Measurements from ENCODE around the gene THSD4. TPM values are rescaled to one million over a fixed set of nuclear protein-coding genes. Genes with fewer than 3 reads are reported as not detected.

Gene THSD4
- total RNA-seq, 1 experiment from 2014 or later: 36.3 TPM

GRCh38 chr15:71220828-71221227 is 105.6 kb downstream of the THSD4 start:
- Mint-ChIP-seq H3K9me3 (ENCODE audit: unreplicated experiment) (no peaks in the 10 kb centered on the region), H3K4me1 (ENCODE audit: insufficient read depth, unreplicated experiment) (peaks cover 15% of the 10 kb centered on the region), H3K27me3 (ENCODE audit: insufficient read depth, unreplicated experiment) (no peaks in the 10 kb centered on the region), H3K27ac (ENCODE audit: low read depth, unreplicated experiment) (no peak overlapping the region), H3K4me3 (ENCODE audit: unreplicated experiment) (no peak overlapping the region), H3K36me3 (ENCODE audit: insufficient read depth, unreplicated experiment) (no peaks in the 10 kb centered on the region)
- CTCF ChIA-PET: no interaction called here
- POLR2A ChIA-PET: no interaction called here
- no peak for DNase-seq (ENCODE audit: unreplicated experiment)
- no TSS peak for BruUV-seq (replicated peaks)
- no peak for TF ChIP-seq CTCF (IDR thresholded peaks at IDR 0.05; ENCODE audit: unreplicated experiment)
- intact Hi-C loops (cut with micrococcal nuclease): no loop called here

- no peaks in the 10 kb centered on the region for H3K36me3 Mint-ChIP-seq (ENCODE audit: insufficient read depth, unreplicated experiment)
- no peaks in the 10 kb centered on the region for H3K27me3 Mint-ChIP-seq (ENCODE audit: insufficient read depth, unreplicated experiment)
- intact Hi-C loops (cut with micrococcal nuclease): no loop called here
These were observed 106.1 kb downstream of the THSD4 start for GRCh38 chr15:71221417-71221816.

GRCh38 chr15:71223516-71223915 is 108.2 kb downstream of the THSD4 start:
- BruUV-seq (replicated peaks): no TSS peak
- ChIA-PET POLR2A (no interaction called here), CTCF (no interaction called here)
- H3K4me1 Mint-ChIP-seq (ENCODE audit: insufficient read depth, unreplicated experiment): peaks cover 15% of the 10 kb centered on the region
- H3K36me3 Mint-ChIP-seq (ENCODE audit: insufficient read depth, unreplicated experiment): no peaks in the 10 kb centered on the region
- intact Hi-C loops (cut with micrococcal nuclease): no loop called here
- TF ChIP-seq CTCF (IDR thresholded peaks at IDR 0.05; ENCODE audit: unreplicated experiment): no peak
- H3K9me3 Mint-ChIP-seq (ENCODE audit: unreplicated experiment): no peaks in the 10 kb centered on the region
- H3K27ac Mint-ChIP-seq (ENCODE audit: low read depth, unreplicated experiment): no peak overlapping the region
- H3K4me3 Mint-ChIP-seq (ENCODE audit: unreplicated experiment): no peak overlapping the region
- H3K27me3 Mint-ChIP-seq (ENCODE audit: insufficient read depth, unreplicated experiment): no peaks in the 10 kb centered on the region
- DNase-seq (ENCODE audit: unreplicated experiment): no peak

More at GRCh38 chr15:71221417-71221816, 106.1 kb downstream of the THSD4 start:
- POLR2A ChIA-PET: no interaction called here
- peaks cover 15% of the 10 kb centered on the region for H3K4me1 Mint-ChIP-seq (ENCODE audit: insufficient read depth, unreplicated experiment)
- no peak overlapping the region for H3K27ac Mint-ChIP-seq (ENCODE audit: low read depth, unreplicated experiment)
- H3K9me3 Mint-ChIP-seq (ENCODE audit: unreplicated experiment): no peaks in the 10 kb centered on the region
- BruUV-seq (replicated peaks): no TSS peak
- DNase-seq (ENCODE audit: unreplicated experiment): no peak
- CTCF ChIA-PET: interaction anchor here (0.7 kb wide), 1 partner anchor 12 kb away, joined by 3 read pairs; no protein-coding TSS in a partner anchor
- H3K4me3 Mint-ChIP-seq (ENCODE audit: unreplicated experiment): no peak overlapping the region
- TF ChIP-seq CTCF (IDR thresholded peaks at IDR 0.05; ENCODE audit: unreplicated experiment): no peak

- CTCF ChIA-PET: no interaction called here
- no peaks in the 10 kb centered on the region for H3K27me3 Mint-ChIP-seq (ENCODE audit: insufficient read depth, unreplicated experiment)
These were observed 108.8 kb downstream of the THSD4 start for GRCh38 chr15:71224024-71224423.

More at GRCh38 chr15:71224024-71224423, 108.8 kb downstream of the THSD4 start:
- no peaks in the 10 kb centered on the region for H3K9me3 Mint-ChIP-seq (ENCODE audit: unreplicated experiment)
- peaks cover 15% of the 10 kb centered on the region for H3K4me1 Mint-ChIP-seq (ENCODE audit: insufficient read depth, unreplicated experiment)
- no peak overlapping the region for H3K27ac Mint-ChIP-seq (ENCODE audit: low read depth, unreplicated experiment)
- POLR2A ChIA-PET: no interaction called here
- intact Hi-C loops (cut with micrococcal nuclease): no loop called here
- no peaks in the 10 kb centered on the region for H3K36me3 Mint-ChIP-seq (ENCODE audit: insufficient read depth, unreplicated experiment)
- no TSS peak for BruUV-seq (replicated peaks)
- TF ChIP-seq CTCF (IDR thresholded peaks at IDR 0.05; ENCODE audit: unreplicated experiment): no peak
- no peak overlapping the region for H3K4me3 Mint-ChIP-seq (ENCODE audit: unreplicated experiment)
- DNase-seq (ENCODE audit: unreplicated experiment): no peak

Data from MCF 10A (cell line).